Umbilical cord (tissue), 2 donors: Measurements from ENCODE around the gene NOC4L. TPM values are rescaled to one million over a fixed set of nuclear protein-coding genes. Genes with fewer than 3 reads are reported as not detected.
"Not testable (repeated sequence)": the region's sequence is repeated elsewhere in the genome, so short reads cannot be mapped to it uniquely, and the experiment has no call there.

ENCODE experiments used
- DNase-seq: peaks from one replicate; pipeline ENCODE4 v3.0.0-alpha.2; 2015; ENCODE audit warnings: low spot score
- total RNA-seq: library from RNA; depleted of rRNA; stranded (reverse); fragments of >200 nt; gene quantifications from one replicate; pipeline ENCODE4 v1.2.3, GENCODE V29; 2014; ENCODE audit warnings: low replicate concordance; ENCODE audit not compliant: insufficient read depth

NOC4L gene
- total RNA-seq, result 3.1 TPM

DNA sequence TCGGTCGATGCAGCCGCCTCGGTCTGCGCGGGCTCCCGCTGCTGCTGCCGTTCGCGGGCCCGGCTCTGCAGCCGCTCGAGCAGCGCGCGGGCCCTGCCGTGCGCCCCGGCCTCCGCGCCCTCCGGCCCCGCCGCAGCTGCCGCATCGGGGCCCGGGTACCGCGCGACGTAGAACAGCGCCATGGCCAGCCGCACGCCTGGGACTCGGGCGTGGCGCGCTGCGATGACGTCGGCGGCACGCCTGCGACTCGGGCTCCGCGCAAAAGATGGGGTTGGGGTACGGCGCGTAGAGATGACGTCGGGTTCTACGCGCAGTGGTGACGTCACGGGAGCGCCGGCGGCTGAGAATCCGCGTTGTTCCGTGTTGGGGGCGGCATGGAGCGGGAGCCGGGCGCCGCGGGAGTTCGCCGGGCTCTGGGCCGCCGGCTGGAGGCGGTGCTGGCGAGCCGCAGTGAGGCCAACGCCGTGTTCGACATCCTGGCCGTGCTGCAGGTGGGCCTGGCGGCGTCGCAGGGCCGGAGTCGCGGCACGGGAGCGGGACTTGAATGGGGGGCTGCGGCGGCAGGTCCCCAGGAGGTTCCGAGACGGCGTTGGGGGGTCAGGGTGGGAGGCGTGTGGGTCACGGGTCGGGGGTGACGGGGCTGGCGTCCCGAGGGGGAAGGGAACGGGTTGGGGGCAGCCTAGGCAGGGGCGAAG is at the start of gene NOC4L, which contains the start of gene DDX51:
NOC4L (plus strand) TSS at position 343 of the 695 bp plus-strand sequence; CDS start at position 375, 32 bp downstream.
DDX51 (minus strand) TSS at position 205 of the 695 bp plus-strand sequence; CDS start at position 182, 23 bp downstream.
- peak; percentile 93 for DNase-seq

DNA sequence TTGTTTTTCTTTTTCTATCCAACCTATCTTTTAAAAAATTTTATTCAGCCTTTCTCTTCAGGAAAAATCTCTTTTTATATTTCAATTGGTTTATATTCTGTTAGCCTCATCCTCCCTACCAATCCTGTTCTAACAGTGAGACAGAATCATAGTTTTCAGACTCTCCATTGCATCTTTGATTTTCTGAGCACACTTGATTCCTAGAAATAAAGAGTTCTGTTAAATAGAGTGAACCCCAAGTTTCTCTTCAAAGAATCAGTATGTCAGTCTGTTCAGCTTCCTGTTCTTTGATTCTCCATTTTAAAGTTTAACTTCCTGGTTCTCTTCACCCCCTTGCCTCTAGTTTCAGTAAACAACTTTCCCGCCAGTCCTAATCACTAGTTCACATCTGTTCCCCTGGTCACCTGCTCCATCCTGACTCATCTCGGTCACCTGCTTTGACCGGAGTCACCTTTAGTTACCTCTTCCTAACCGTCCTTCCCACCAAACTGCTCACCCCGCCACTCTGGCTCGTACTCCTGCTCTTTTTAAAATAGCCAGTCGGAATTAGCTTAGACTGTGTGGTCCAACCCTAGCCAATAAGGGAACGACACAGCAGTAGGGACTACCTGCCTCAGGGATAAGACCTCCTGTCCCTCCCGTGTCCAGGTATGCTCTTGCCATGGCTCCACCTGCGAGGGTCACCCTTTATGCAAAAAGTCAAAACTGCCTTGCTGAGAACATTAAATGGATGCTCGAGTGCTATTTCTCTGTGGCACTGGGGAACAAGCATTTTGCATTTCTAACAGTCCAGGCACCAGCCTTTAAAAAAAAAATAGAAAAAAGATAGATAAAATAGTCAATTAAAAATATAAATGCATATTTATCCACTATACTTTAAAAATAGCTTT is 48.5 kb upstream of the NOC4L start:
- DNase-seq, result no peak

DNA sequence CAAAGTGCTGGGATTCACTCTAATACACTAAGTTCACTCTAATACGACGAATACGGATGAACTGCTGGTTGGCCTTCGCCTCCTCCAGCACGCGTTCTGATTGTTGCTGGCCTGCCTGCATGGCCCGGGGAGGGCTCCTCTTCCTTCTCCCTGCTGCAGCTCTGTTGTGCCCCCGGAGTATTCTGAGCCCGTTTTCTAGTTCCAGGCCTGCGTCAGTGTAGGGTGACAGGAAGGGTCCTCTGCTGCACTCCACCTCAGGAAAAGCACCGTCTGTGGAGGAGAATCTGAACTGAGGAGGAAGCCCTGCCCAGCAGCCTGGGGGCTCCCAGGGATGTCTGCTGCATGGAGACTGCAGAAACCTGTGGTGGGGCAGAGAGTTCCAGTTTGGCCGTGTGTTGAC is 44.5 kb upstream of the NOC4L start:
- no peak for DNase-seq

GRCh38 chr12:132100306-132101065 is 43.8 kb upstream of the NOC4L start:
- DNase-seq, result no peak

DNA sequence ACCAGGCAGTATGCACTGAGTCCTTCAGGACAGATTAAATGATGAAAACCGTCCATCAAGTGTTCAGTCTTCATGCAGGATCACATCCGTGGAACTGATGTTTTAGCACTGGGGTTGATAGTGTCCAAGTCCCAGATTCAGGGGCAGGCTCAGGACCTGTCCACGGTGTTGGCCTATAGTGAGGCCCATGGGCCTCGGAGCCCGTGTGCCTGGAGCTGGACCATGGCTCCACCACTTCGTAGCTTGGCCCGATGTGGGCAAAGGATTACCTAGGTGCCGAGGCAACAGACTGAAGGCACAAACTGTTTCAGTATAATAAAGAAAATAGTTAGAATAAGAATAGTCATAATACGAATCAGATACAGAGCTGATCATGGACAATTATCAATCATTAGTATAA is 42.0 kb upstream of the NOC4L start:
- DNase-seq, result no peak

- DNase-seq, result not testable (repeated sequence)
Measured at GRCh38 chr12:132103072-132103471, 41.2 kb upstream of the NOC4L start.

DNA sequence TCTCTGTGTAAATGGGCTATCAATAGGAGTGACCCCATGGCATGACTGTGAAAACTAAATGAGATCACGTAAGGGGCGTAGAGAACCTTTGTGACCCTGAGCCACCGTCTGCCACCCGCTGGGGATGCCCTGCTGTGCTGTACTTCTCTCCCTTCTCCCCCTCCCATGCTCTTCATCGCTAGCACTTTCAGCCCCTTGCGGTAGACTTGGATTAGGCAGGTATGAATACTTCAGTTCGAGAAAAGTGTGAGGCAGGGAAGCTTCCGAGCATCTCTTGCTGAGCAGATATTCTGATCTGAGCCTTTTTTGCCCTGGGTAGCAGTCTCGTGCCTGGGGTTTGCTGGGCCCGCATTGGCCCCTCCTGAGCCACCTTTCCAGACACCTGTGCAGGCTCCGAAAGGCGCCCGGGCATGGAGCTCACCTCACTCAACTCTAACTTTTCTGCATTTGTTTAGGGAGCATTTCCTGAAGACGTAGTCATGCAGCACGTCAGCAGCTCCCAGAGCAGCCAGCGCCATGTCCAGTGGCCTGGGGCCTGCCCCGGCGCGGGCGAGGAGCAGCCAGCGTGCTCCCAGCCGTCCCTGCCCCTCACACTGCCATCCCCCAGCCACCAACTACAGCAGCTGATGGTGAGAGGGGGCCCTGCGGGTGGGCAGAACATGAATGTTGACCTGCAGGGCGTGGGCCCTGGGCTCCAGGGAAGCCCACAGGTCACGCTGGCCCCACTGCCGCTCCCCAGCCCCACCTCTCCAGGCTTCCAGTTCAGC is 40.5 kb upstream of the NOC4L start:
- DNase-seq, result no peak

DNA sequence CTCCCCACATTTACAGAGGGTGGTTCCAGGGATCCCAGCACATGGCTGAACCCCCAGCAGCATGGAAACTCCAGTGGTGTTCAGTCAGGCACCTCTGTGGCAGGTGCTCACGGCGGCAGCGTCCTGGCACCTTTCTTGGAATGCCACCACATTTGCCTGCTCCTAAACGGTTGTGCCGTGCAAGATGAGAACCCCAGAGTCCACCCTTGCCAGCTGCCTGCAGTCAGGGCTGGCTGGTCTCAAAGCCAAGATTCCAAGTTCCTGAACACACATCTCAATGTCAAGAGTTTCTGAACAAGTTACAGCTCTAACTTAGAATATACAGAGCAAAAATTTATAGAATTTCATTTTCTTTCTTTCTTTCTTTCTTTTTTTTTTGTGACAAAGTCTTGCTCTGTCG is 38.8 kb upstream of the NOC4L start:
- no peak for DNase-seq

- no peak for DNase-seq
Measured at GRCh38 chr12:132106921-132107320, 37.3 kb upstream of the NOC4L start.

GRCh38 chr12:132108211-132108832 is 35.9 kb upstream of the NOC4L start:
- no peak for DNase-seq

DNA sequence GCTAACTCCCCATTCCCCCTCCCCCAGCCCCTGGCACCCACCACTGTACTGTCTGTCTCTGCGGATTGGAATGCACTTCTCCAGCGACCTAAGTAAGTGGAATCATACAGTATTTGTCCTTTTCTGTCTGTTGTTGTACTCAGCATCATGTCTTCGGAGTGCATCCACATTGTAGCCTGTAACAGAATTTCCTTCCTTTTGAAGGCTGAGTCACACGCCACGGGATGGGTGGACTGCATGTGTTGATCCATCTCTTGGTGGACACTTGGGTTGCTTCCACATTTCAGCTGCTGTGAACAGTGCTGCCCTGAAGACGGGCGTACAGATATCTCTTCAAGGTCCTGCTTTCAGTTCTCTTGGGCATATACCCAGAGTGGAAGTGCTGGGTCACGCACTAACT is 34.5 kb upstream of the NOC4L start:
- DNase-seq, result no peak

GRCh38 chr12:132110677-132111076 is 33.6 kb upstream of the NOC4L start:
- DNase-seq, result no peak

GRCh38 chr12:132111654-132112304 is 32.5 kb upstream of the NOC4L start:
- no peak for DNase-seq

GRCh38 chr12:132114667-132115066 is 29.6 kb upstream of the NOC4L start:
- no peak for DNase-seq

DNA sequence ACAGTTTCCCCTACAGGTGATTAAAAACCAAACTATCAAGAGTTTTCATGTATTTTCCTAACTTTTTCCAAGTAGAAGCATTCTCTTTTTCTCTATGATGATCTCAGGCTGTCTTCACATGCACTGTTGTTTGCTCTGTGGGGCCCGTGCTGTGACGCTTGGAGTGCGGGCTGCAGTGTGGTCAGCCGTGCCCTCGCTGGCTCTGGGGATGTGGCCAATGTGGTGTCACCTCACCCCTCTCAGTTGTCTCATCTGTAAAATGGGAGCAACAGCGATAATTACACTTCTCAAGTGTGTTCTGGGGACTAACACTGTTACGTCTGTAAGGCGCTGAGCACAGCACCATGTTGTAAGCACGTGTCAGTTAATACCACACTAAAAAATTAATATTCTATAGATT is 28.8 kb upstream of the NOC4L start:
- no peak for DNase-seq

- no peak for DNase-seq
Measured at GRCh38 chr12:132116709-132117557, 27.3 kb upstream of the NOC4L start.

DNA sequence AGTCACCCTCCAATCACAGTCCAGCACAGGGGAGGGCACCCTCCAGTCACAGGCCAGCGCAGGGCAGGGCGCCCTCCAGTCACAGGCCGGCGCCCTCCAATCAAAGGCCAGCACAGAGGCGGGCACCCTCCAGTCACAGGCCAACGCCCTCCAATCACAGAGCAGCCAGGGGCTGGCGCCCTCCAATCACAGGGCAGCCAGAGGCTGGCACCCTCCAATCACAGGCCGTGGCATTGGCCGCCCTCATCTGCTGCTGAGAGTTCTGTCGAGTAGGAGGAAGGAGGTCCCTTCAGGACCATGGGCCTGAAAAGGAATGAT is 26.7 kb upstream of the NOC4L start:
- no peak for DNase-seq

- no peak for DNase-seq
Measured at GRCh38 chr12:132118876-132119275, 25.4 kb upstream of the NOC4L start.

- no peak for DNase-seq
Measured at GRCh38 chr12:132121283-132121682, 23.0 kb upstream of the NOC4L start.
